H9 (cell line): ENCODE measurements around the gene GJB4. TPM values are rescaled to one million over a fixed set of nuclear protein-coding genes. Genes with fewer than 3 reads are reported as not detected.

Source experiments
- DNase-seq: peaks from one replicate; pipeline ENCODE4 v3.0.0-alpha.2; 2017
- H2AFZ ChIP-seq: one replicate; pipeline ENCODE4 v1.6.1; 2013; ENCODE audit warnings: mild to moderate bottlenecking, low read length, control low read depth, moderate library complexity
- H2AK5ac ChIP-seq: 2 replicates; pipeline ENCODE4 v1.6.1; 2013; ENCODE audit warnings: low read length, control low read depth, mixed read lengths; ENCODE audit not compliant: insufficient read length
- H2BK120ac ChIP-seq: one replicate; pipeline ENCODE4 v1.6.1; 2013; ENCODE audit warnings: low read depth, mild to moderate bottlenecking, low read length, control low read depth, inconsistent platforms; ENCODE audit not compliant: poor library complexity, severe bottlenecking
- H2BK12ac ChIP-seq: 2 replicates; pipeline ENCODE4 v1.6.1; 2013; ENCODE audit warnings: low read length, control low read depth, mixed read lengths, low read depth; ENCODE audit not compliant: insufficient read length
- H2BK15ac ChIP-seq: 2 replicates; pipeline ENCODE4 v1.6.1; 2013; ENCODE audit warnings: low read depth, low read length, control low read depth
- H2BK20ac ChIP-seq: one replicate; pipeline ENCODE4 v1.6.1; 2013; ENCODE audit warnings: low read depth, mild to moderate bottlenecking, low read length, control low read depth, inconsistent platforms; ENCODE audit not compliant: poor library complexity, severe bottlenecking
- H2BK5ac ChIP-seq: 2 replicates; pipeline ENCODE4 v1.6.1; 2013; ENCODE audit warnings: low read length, control low read depth, mixed read lengths; ENCODE audit not compliant: insufficient read length
- H3K14ac ChIP-seq: 2 replicates; pipeline ENCODE4 v1.6.1; 2013; ENCODE audit warnings: low read length, control low read depth; ENCODE audit not compliant: insufficient read depth
- H3K18ac ChIP-seq: 2 replicates; pipeline ENCODE4 v1.6.1; 2013; ENCODE audit warnings: low read depth, mild to moderate bottlenecking, mixed read lengths, low read length, control low read depth; ENCODE audit not compliant: insufficient read length
- H3K23ac ChIP-seq: 2 replicates; pipeline ENCODE4 v1.6.1; 2013; ENCODE audit warnings: low read length, control low read depth, mixed read lengths, low read depth; ENCODE audit not compliant: insufficient read length
- H3K23me2 ChIP-seq: 2 replicates; pipeline ENCODE4 v1.6.1; 2013; ENCODE audit warnings: low read depth, mild to moderate bottlenecking, mixed read lengths, low read length, control low read depth; ENCODE audit not compliant: insufficient read length, poor library complexity, severe bottlenecking
- H3K27ac ChIP-seq: 2 replicates; pipeline ENCODE4 v1.5.1; 2013; ENCODE audit warnings: low read length, control low read depth, mixed read lengths, low read depth; ENCODE audit not compliant: insufficient read length
- H3K27me3 ChIP-seq: 2 replicates; pipeline ENCODE4 v1.6.1; 2013; ENCODE audit warnings: low read length, control low read depth, inconsistent platforms; ENCODE audit not compliant: insufficient read depth
- H3K4ac ChIP-seq: 2 replicates; pipeline ENCODE4 v1.6.1; 2013; ENCODE audit warnings: low read depth, mild to moderate bottlenecking, control low read depth, inconsistent platforms, low read length, moderate library complexity
- H3K4me1 ChIP-seq: 2 replicates; pipeline ENCODE4 v1.6.1; 2013; ENCODE audit warnings: low read length, control low read depth, inconsistent platforms; ENCODE audit not compliant: insufficient read depth
- H3K4me2 ChIP-seq: 2 replicates; pipeline ENCODE4 v1.6.1; 2013; ENCODE audit warnings: low read length, control low read depth, mixed read lengths; ENCODE audit not compliant: insufficient read length, insufficient read depth
- H3K56ac ChIP-seq: 2 replicates; pipeline ENCODE4 v1.6.1; 2013; ENCODE audit warnings: low read depth, mild to moderate bottlenecking, mixed read lengths, low read length, control low read depth; ENCODE audit not compliant: insufficient read length
- H3K79me1 ChIP-seq: 2 replicates; pipeline ENCODE4 v1.6.1; 2013; ENCODE audit warnings: low read depth, mild to moderate bottlenecking, moderate library complexity, low read length, control low read depth, inconsistent platforms; ENCODE audit not compliant: insufficient read depth, poor library complexity, severe bottlenecking
- H3K79me2 ChIP-seq: 2 replicates; pipeline ENCODE4 v1.6.1; 2013; ENCODE audit warnings: low read length, control low read depth, inconsistent platforms; ENCODE audit not compliant: insufficient read depth
- H3K9ac ChIP-seq: 2 replicates; pipeline ENCODE4 v1.6.1; 2013; ENCODE audit warnings: low read length, control low read depth, mixed read lengths; ENCODE audit not compliant: insufficient read length; ENCODE audit errors: extremely low read depth
- H3K9me3 ChIP-seq: one replicate; pipeline ENCODE4 v1.6.1; 2013; ENCODE audit warnings: low read depth, low read length, inconsistent platforms; ENCODE audit not compliant: control insufficient read depth
- H3T11ph ChIP-seq: one replicate; pipeline ENCODE4 v1.6.1; 2013; ENCODE audit warnings: mild to moderate bottlenecking, low read length, control low read depth, inconsistent platforms
- H4K20me1 ChIP-seq: one replicate; pipeline ENCODE4 v1.6.1; 2013; ENCODE audit not compliant: control insufficient read depth, insufficient read length, insufficient read depth
- H4K5ac ChIP-seq: 2 replicates; pipeline ENCODE4 v1.6.1; 2013; ENCODE audit warnings: low read depth, mild to moderate bottlenecking, mixed read lengths, low read length, control low read depth; ENCODE audit not compliant: insufficient read length
- H4K8ac ChIP-seq: replicated peaks from 2 replicates; pipeline ENCODE4 v1.6.1; 2013; ENCODE audit warnings: low read length, control low read depth, mixed read lengths, low read depth; ENCODE audit not compliant: insufficient read length
- H4K91ac ChIP-seq: 2 replicates; pipeline ENCODE4 v1.6.1; 2013; ENCODE audit warnings: low read depth, mild to moderate bottlenecking, moderate library complexity, mixed read lengths, low read length, control low read depth; ENCODE audit not compliant: insufficient read length
- H3K27ac Mint-ChIP-seq, 3 experiments: 2 replicates in 2 of 3; 3 replicates in 1 of 3; pipeline ENCODE4 v1.8.0; 2020 to 2021; ENCODE audit warnings: mixed read lengths in 3 of 3, mild to moderate bottlenecking in 1 of 3, moderate library complexity in 1 of 3
- H3K27me3 Mint-ChIP-seq: 2 replicates; pipeline ENCODE4 v1.8.0; 2021; ENCODE audit warnings: low read depth, mild to moderate bottlenecking, moderate library complexity, mixed read lengths
- H3K36me3 Mint-ChIP-seq, 3 experiments: 2 replicates in 2 of 3; 3 replicates in 1 of 3; pipeline ENCODE4 v1.8.0; 2020 to 2021; ENCODE audit warnings: low read depth in 3 of 3, mixed read lengths in 3 of 3; ENCODE audit not compliant: insufficient read depth in 1 of 3
- H3K4me1 Mint-ChIP-seq, 2 experiments: 2 replicates each; pipeline ENCODE4 v1.8.0; 2020; ENCODE audit warnings: mixed read lengths in 2 of 2
- H3K4me3 Mint-ChIP-seq, 2 experiments: 2 replicates in 1 of 2; 3 replicates in 1 of 2; pipeline ENCODE4 v1.8.0; 2020 to 2021; ENCODE audit warnings: mild to moderate bottlenecking in 2 of 2, mixed read lengths in 2 of 2, moderate library complexity in 1 of 2
- H3K9me3 Mint-ChIP-seq, 2 experiments: 2 replicates in 1 of 2; 3 replicates in 1 of 2; pipeline ENCODE4 v1.8.0; 2020; ENCODE audit warnings: mild to moderate bottlenecking in 2 of 2, mixed read lengths in 2 of 2, moderate library complexity in 1 of 2
- WGBS: extraction: QIAGEN DNeasy Blood & Tissue Kit; methylation state at CpG from one replicate; pipeline ENCODE4 v1.1.7; 2013; ENCODE audit warnings: missing lambda C conversion rate, low lambda C conversion rate, mixed read lengths; ENCODE audit not compliant: insufficient read length; ENCODE audit errors: extremely low coverage; 5-methylcytosine and 5-hydroxymethylcytosine counted together
- total RNA-seq: library from RNA; stranded (reverse); gene quantifications from 2 replicates; pipeline ENCODE4 v1.2.1, GENCODE V29; 2021
- TF ChIP-seq, protein P1 (sequence below): fragments of 200-600 bp; sonication (generic); conservative IDR thresholded peaks from 3 replicates; pipeline ENCODE4 v1.8.0; 2021; ENCODE audit warnings: antibody characterized with exemption, mild to moderate bottlenecking

Gene GJB4
- total RNA-seq, 1 experiment from 2014 or later, result not detected

DNA sequence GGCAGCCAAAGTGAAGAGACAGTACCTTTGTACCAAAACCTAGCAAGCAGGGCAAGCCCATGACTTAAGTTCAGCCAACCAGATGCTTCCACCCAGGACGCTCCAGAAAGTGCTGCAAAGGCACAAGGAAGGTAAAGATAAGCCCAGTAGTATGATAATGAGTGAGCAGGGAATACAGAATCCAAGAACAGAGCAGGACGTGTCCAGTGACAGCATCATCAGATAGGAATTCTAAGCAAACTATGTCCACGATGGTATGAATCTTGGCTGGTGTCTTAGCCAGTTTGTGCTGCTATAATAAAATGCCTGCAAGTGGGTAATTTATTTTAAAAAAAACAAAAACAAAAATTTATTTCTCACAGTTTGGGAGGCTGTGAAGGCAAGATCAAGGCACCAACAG, 46.9 kb downstream of the GJB4 start:
- no peak overlapping the region for H4K91ac ChIP-seq
- no CpG with 5 or more reads among the region's 3 CpGs for WGBS
- no peaks in the 10 kb centered on the region for H4K20me1 ChIP-seq
- H2BK120ac ChIP-seq, result no peak overlapping the region
- H3K4ac ChIP-seq, result no peak overlapping the region
- TF ChIP-seq, protein P1, sequence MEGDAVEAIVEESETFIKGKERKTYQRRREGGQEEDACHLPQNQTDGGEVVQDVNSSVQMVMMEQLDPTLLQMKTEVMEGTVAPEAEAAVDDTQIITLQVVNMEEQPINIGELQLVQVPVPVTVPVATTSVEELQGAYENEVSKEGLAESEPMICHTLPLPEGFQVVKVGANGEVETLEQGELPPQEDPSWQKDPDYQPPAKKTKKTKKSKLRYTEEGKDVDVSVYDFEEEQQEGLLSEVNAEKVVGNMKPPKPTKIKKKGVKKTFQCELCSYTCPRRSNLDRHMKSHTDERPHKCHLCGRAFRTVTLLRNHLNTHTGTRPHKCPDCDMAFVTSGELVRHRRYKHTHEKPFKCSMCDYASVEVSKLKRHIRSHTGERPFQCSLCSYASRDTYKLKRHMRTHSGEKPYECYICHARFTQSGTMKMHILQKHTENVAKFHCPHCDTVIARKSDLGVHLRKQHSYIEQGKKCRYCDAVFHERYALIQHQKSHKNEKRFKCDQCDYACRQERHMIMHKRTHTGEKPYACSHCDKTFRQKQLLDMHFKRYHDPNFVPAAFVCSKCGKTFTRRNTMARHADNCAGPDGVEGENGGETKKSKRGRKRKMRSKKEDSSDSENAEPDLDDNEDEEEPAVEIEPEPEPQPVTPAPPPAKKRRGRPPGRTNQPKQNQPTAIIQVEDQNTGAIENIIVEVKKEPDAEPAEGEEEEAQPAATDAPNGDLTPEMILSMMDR, result no peak
- no peaks in the 10 kb centered on the region for H3K79me2 ChIP-seq
- H2BK5ac ChIP-seq, result no peak overlapping the region
- no peak overlapping the region for H2AK5ac ChIP-seq
- no peak overlapping the region for H3K56ac ChIP-seq
- no peaks in the 10 kb centered on the region for H3K4me1 ChIP-seq
- H4K8ac ChIP-seq, result no peak overlapping the region
- Mint-ChIP-seq H3K27me3 (peaks cover 8% of the 10 kb centered on the region), H3K36me3 (no peaks in the 10 kb centered on the region), H3K4me3 (no peak overlapping the region), H3K27ac (no peak overlapping the region), H3K9me3 (peaks cover 0 to 3% of the 10 kb centered on the region in 2 experiments; a peak in 3 of 5 replicates), H3K4me1 (no peaks in the 10 kb centered on the region)
- no peak overlapping the region for H3K9ac ChIP-seq
- no peak overlapping the region for H3K27ac ChIP-seq
- H2BK20ac ChIP-seq, result no peak overlapping the region
- H3T11ph ChIP-seq, result no peak overlapping the region
- no peak for DNase-seq
- H2AFZ ChIP-seq, result no peak overlapping the region
- no peak overlapping the region for H2BK15ac ChIP-seq
- H3K27me3 ChIP-seq, result no peaks in the 10 kb centered on the region
- no peak overlapping the region for H4K5ac ChIP-seq
- H3K23me2 ChIP-seq, result no peaks in the 10 kb centered on the region
- H3K23ac ChIP-seq, result no peak overlapping the region
- H2BK12ac ChIP-seq, result no peak overlapping the region
- no peak overlapping the region for H3K4me2 ChIP-seq
- H3K9me3 ChIP-seq, result no peaks in the 10 kb centered on the region
- H3K18ac ChIP-seq, result no peak overlapping the region
- H3K79me1 ChIP-seq, result no peaks in the 10 kb centered on the region
- H3K14ac ChIP-seq, result no peak overlapping the region
